ENCODE data around the gene CLCN4. TPM values are rescaled to one million over a fixed set of nuclear protein-coding genes. Genes with fewer than 3 reads are reported as not detected.

CLCN4 gene
- total and polyA plus RNA-seq, 2 of the 8 experiments (the other 6 are each of a cell fraction or from before 2014, with no cell fraction given) = 3.3 to 11.2 TPM

DNA sequence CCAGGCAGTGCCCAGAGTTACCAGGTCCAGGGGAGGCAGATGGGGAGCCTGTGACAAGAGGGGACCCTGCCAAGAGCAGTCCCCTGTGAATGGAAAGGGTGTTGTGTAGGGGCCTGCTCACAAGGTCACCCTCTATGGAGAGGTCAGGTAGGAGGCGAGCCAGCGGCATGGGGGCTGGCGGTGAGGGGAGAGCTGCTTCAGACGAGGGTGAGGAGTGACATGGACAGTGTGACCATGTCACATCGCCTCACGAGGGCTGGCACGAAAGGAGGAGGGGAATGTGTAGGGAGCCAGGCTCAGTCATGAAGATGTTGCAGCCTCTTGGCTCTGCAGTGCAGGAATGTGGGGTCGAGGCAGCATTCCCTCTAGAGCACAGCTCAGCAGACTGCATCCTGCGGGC, 29.6 kb downstream of the CLCN4 start:
- H3K18ac ChIP-seq (ENCODE audit: extremely low read depth, low read length) = no peak overlapping the region
- H3K4me1 ChIP-seq (replicated peaks in 1 of 4; ENCODE audit: control insufficient read depth in 3 of 4, insufficient read depth in 4 of 4, low read length in 3 of 4) = no peaks in the 10 kb centered on the region; a peak in 2 of 7 replicates
- no peaks in the 10 kb centered on the region for H3K9me3 ChIP-seq (ENCODE audit: insufficient read depth in 2 of 2, low read depth in 1 of 2, low read length in 1 of 2)
- ChIA-PET CTCF (ENCODE audit: partially characterized antibody) (interaction anchor here (0.8 kb wide), 1 partner anchor 72 kb away, joined by 4 read pairs; no protein-coding TSS in a partner anchor), POLR2A (ENCODE audit: partially characterized antibody) (no interaction called here)
- H3K79me2 ChIP-seq (ENCODE audit: control insufficient read depth in 1 of 2, insufficient read depth in 2 of 2, low read length in 2 of 2) = no peaks in the 10 kb centered on the region
- no peak overlapping the region for H4K5ac ChIP-seq (ENCODE audit: insufficient read length, low read depth, low read length)
- no peak overlapping the region for H3K23ac ChIP-seq (ENCODE audit: insufficient read length)
- H3K56ac ChIP-seq (replicated peaks; ENCODE audit: insufficient read length, low read depth, low read length) = no peak overlapping the region
- H2BK12ac ChIP-seq (ENCODE audit: low read depth, low read length) = no peak overlapping the region
- H3K4me2 ChIP-seq (ENCODE audit: insufficient read depth in 1 of 2, low read depth in 2 of 2, low read length in 2 of 2) = no peak overlapping the region
- no peaks in the 10 kb centered on the region for H3K27me3 ChIP-seq (replicated peaks in 1 of 4; ENCODE audit: control insufficient read depth in 3 of 4, extremely low read depth in 1 of 4, insufficient read depth in 3 of 4, low read length in 3 of 4)
- no peak for DNase-seq (ENCODE audit: low read depth in 1 of 2, low spot score in 2 of 2)
- H3K9ac ChIP-seq (replicated peaks in 1 of 4; ENCODE audit: extremely low read depth in 1 of 4, low read depth in 3 of 4, low read length in 3 of 4) = no peak overlapping the region
- no peak overlapping the region for H4K8ac ChIP-seq (ENCODE audit: extremely low read depth, insufficient read depth, low read length)
- TF ChIP-seq SP4 (IDR thresholded peaks at IDR 0.05; ENCODE audit: low read length) (no peak), TBP (IDR thresholded peaks at IDR 0.05; ENCODE audit: low read depth, low read length) (no peak), RBBP5 (IDR thresholded peaks at IDR 0.05; ENCODE audit: borderline replicate concordance, low read depth, low read length) (no peak), ZNF274 (IDR thresholded peaks at IDR 0.05; ENCODE audit: borderline replicate concordance, extremely low read depth, low read length) (no peak), POLR2A (IDR thresholded peaks at IDR 0.05; ENCODE audit: control extremely low read depth in 1 of 2, low read depth in 2 of 2, low read length in 2 of 2) (no peak), SAP30 (IDR thresholded peaks at IDR 0.05; ENCODE audit: insufficient read depth, insufficient replicate concordance, low read length) (no peak), RNF2 (IDR thresholded peaks at IDR 0.05; ENCODE audit: borderline replicate concordance, low read depth, low read length, missing control alignments, poor library complexity, severe bottlenecking) (no peak), BRCA1 (IDR thresholded peaks at IDR 0.05; ENCODE audit: low read depth, low read length) (no peak), CHD2 (IDR thresholded peaks at IDR 0.05; ENCODE audit: low read length) (no peak), SP1 (IDR thresholded peaks at IDR 0.05; ENCODE audit: low read depth, low read length) (no peak), GTF2F1 (IDR thresholded peaks at IDR 0.05; ENCODE audit: borderline replicate concordance, low read depth, low read length) (no peak)
- TF ChIP-seq, protein P1, sequence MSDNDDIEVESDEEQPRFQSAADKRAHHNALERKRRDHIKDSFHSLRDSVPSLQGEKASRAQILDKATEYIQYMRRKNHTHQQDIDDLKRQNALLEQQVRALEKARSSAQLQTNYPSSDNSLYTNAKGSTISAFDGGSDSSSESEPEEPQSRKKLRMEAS (IDR thresholded peaks at IDR 0.05) = no peak
- TF ChIP-seq, protein P2, sequence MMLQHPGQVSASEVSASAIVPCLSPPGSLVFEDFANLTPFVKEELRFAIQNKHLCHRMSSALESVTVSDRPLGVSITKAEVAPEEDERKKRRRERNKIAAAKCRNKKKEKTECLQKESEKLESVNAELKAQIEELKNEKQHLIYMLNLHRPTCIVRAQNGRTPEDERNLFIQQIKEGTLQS (IDR thresholded peaks at IDR 0.05; ENCODE audit: insufficient read depth, low read depth, low read length) = no peak
- H3K4me3 ChIP-seq (ENCODE audit: extremely low read depth in 1 of 4, insufficient read depth in 2 of 4, low read depth in 3 of 4, low read length in 4 of 4) = no peak overlapping the region
- no peak overlapping the region for H2AK5ac ChIP-seq (ENCODE audit: low read depth, low read length)
- no peak overlapping the region for H2BK20ac ChIP-seq (ENCODE audit: low read length)
- FAIRE-seq = no peak
- H4K91ac ChIP-seq (replicated peaks; ENCODE audit: insufficient read length, low read length) = no peak overlapping the region
- H3K14ac ChIP-seq (ENCODE audit: insufficient read length) = no peak overlapping the region
- no peak overlapping the region for H2AFZ ChIP-seq (ENCODE audit: low read length)
- no peak overlapping the region for H3K4ac ChIP-seq (replicated peaks; ENCODE audit: insufficient read length, low read depth, low read length)
- no peaks in the 10 kb centered on the region for H3K23me2 ChIP-seq (ENCODE audit: low read depth, low read length)
- peaks cover 0 to 2% of the 10 kb centered on the region in 2 experiments for H4K20me1 ChIP-seq (replicated peaks in 1 of 2; ENCODE audit: control insufficient read depth in 1 of 2, insufficient read depth in 2 of 2, low read length in 2 of 2)
- H3K36me3 ChIP-seq (ENCODE audit: control insufficient read depth in 2 of 4, insufficient read depth in 4 of 4, low read length in 3 of 4) = no peaks in the 10 kb centered on the region
- no peaks in the 10 kb centered on the region for H3K79me1 ChIP-seq (ENCODE audit: low read depth, low read length)
- no peak overlapping the region for H2BK15ac ChIP-seq (ENCODE audit: low read length)
- no peak overlapping the region for H2BK5ac ChIP-seq (ENCODE audit: low read depth, low read length)
- 86% methylated on average over 8 of the region's 9 CpGs; no CpG with 5 or more reads in 1 of the 2 experiments for WGBS, 2 experiments (ENCODE audit: extremely low coverage in 1 of 2, insufficient coverage in 1 of 2, insufficient read length in 1 of 2, insufficient replicate concordance in 2 of 2, low coverage in 1 of 2, low lambda C conversion rate in 2 of 2, missing lambda C conversion rate in 1 of 2)
- H3K27ac ChIP-seq (ENCODE audit: low read depth, low read length) = no peak overlapping the region
- no peak overlapping the region for H2BK120ac ChIP-seq (replicated peaks; ENCODE audit: low read depth, low read length)
